Measurements from ENCODE around the gene TMCC3. TPM values are rescaled to one million over a fixed set of nuclear protein-coding genes. Genes with fewer than 3 reads are reported as not detected.

TMCC3 gene
- total RNA-seq, 1 experiment from 2014 or later = 0.49 TPM

DNA sequence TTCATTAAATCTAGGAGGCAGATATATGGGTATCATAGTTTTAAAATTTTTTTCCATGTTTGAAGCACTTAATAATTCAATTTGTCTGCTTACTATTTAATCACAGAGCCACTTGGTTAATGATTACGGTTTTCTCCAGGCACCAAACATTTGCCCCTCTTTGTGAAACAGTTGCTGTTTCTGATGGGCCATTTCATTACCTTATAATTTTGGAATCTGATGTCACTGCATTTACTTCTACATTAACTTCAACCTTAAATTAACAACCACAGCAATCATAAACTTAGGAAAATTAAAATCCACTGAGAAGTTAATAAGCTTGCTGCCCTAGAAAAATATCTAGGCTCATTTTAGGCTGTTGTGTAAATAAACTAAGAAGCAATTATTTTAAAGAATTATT is 17.0 kb downstream of the TMCC3 start:
- POLR2A ChIA-PET (ENCODE audit: low non-redundant PET) = no interaction called here
- no TSS peak for BruUV-seq (replicated peaks)
- no peak for DNase-seq (ENCODE audit: low spot score)
- Histone ChIP-seq H3K4me1 (ENCODE audit: insufficient read depth, low read length, poor library complexity, severe bottlenecking) (no peaks in the 10 kb centered on the region), H3K27me3 (replicated peaks; ENCODE audit: insufficient read depth, low read depth, low read length, poor library complexity) (no peaks in the 10 kb centered on the region), H3K4me3 (ENCODE audit: low read depth, low read length, poor library complexity, severe bottlenecking) (no peak overlapping the region), H3K27ac (ENCODE audit: low read depth, low read length, poor library complexity, severe bottlenecking) (no peak overlapping the region), H3K9me3 (ENCODE audit: low read depth, low read length, poor library complexity, severe bottlenecking) (no peaks in the 10 kb centered on the region), H3K36me3 (ENCODE audit: insufficient read depth, low read length, poor library complexity, severe bottlenecking) (no peaks in the 10 kb centered on the region)
- CTCF ChIA-PET = no interaction called here
- TF ChIP-seq EZH2 (IDR thresholded peaks at IDR 0.05; ENCODE audit: borderline replicate concordance, low read depth, low read length, poor library complexity, severe bottlenecking) (no peak), CTCF (conservative IDR thresholded peaks at IDR 0.05; ENCODE audit: low read depth, low read length) (no peak)
- intact Hi-C loops (cut with micrococcal nuclease; ENCODE audit: unreplicated experiment) = no loop called here

GRCh38 chr12:94631058-94631457 is 19.3 kb downstream of the TMCC3 start:
- no peak overlapping the region for H3K4me3 ChIP-seq (ENCODE audit: low read depth, low read length, poor library complexity, severe bottlenecking)
- H3K36me3 ChIP-seq (ENCODE audit: insufficient read depth, low read length, poor library complexity, severe bottlenecking) = no peaks in the 10 kb centered on the region
- no peak for DNase-seq (ENCODE audit: low spot score)
- H3K9me3 ChIP-seq (ENCODE audit: low read depth, low read length, poor library complexity, severe bottlenecking) = no peaks in the 10 kb centered on the region
- ChIA-PET POLR2A (ENCODE audit: low non-redundant PET) (no interaction called here), CTCF (no interaction called here)
- no TSS peak for BruUV-seq (replicated peaks)
- no peaks in the 10 kb centered on the region for H3K27me3 ChIP-seq (replicated peaks; ENCODE audit: insufficient read depth, low read depth, low read length, poor library complexity)
- H3K27ac ChIP-seq (ENCODE audit: low read depth, low read length, poor library complexity, severe bottlenecking) = no peak overlapping the region
- TF ChIP-seq CTCF (conservative IDR thresholded peaks at IDR 0.05; ENCODE audit: low read depth, low read length) = no peak
- TF ChIP-seq EZH2 (IDR thresholded peaks at IDR 0.05; ENCODE audit: borderline replicate concordance, low read depth, low read length, poor library complexity, severe bottlenecking) = no peak
- no peaks in the 10 kb centered on the region for H3K4me1 ChIP-seq (ENCODE audit: insufficient read depth, low read length, poor library complexity, severe bottlenecking)
- intact Hi-C loops (cut with micrococcal nuclease; ENCODE audit: unreplicated experiment) = no loop called here

GRCh38 chr12:94628819-94629472 is 21.4 kb downstream of the TMCC3 start:
- POLR2A ChIA-PET (ENCODE audit: low non-redundant PET) = no interaction called here
- DNase-seq (ENCODE audit: low spot score) = no peak
- intact Hi-C loops (cut with micrococcal nuclease; ENCODE audit: unreplicated experiment) = no loop called here
- BruUV-seq (replicated peaks) = no TSS peak
- Histone ChIP-seq H3K27me3 (replicated peaks; ENCODE audit: insufficient read depth, low read depth, low read length, poor library complexity) (no peaks in the 10 kb centered on the region), H3K4me3 (ENCODE audit: low read depth, low read length, poor library complexity, severe bottlenecking) (no peak overlapping the region), H3K36me3 (ENCODE audit: insufficient read depth, low read length, poor library complexity, severe bottlenecking) (no peaks in the 10 kb centered on the region), H3K4me1 (ENCODE audit: insufficient read depth, low read length, poor library complexity, severe bottlenecking) (no peaks in the 10 kb centered on the region), H3K9me3 (ENCODE audit: low read depth, low read length, poor library complexity, severe bottlenecking) (no peaks in the 10 kb centered on the region), H3K27ac (ENCODE audit: low read depth, low read length, poor library complexity, severe bottlenecking) (no peak overlapping the region)
- CTCF ChIA-PET = no interaction called here
- no peak for TF ChIP-seq CTCF (conservative IDR thresholded peaks at IDR 0.05; ENCODE audit: low read depth, low read length)
- TF ChIP-seq EZH2 (IDR thresholded peaks at IDR 0.05; ENCODE audit: borderline replicate concordance, low read depth, low read length, poor library complexity, severe bottlenecking) = no peak
